Activated CD4-positive, alpha-beta T cell treated with anti-CD3 and anti-CD28 coated beads, Interleukin-2, amount 50 U/mL, for 48 hours (primary cell): ENCODE data around the gene REXO2.

Experiments used
- DNase-seq, 2 experiments: peaks; one replicate each; pipeline ENCODE4 v3.0.0-alpha.2; 2020

The REXO2 gene

DNA sequence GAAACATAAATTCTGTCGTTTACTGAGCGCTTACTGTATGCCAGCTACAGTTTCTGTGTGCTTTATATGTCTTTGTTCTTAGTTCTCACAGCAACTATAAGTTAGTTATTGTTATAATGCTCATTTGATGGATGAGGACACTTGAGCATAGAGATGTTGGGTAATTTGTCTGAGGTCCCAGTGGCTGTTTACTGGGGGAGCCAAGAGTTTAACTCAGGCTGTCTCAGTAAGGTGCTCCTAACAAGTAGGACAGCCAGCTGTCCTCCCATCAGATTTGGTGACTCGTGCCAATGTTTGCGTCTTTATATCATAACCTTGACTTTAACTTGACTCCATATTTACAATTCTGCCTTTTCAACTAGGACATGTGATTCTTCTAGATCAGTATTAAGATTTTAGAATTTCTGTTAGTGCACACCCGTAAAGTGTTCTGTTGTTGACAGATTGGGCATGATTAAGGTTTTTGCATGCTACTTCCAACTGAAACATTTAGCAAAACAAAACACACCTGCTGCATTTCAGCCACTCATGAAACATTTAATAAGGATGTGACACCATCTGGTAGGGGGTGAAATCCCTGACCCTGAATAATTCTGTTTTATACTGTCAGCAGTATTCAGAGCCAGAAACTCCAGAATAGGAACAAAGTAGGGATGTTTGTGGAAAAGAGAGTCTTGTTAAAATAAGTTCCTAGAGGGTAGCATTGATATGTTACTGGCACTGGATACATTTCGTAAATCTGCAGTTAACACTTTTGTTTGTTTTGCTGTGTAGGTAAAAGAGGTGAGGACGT, 1.9 kb downstream of the REXO2 start:
- no peak for DNase-seq

DNA sequence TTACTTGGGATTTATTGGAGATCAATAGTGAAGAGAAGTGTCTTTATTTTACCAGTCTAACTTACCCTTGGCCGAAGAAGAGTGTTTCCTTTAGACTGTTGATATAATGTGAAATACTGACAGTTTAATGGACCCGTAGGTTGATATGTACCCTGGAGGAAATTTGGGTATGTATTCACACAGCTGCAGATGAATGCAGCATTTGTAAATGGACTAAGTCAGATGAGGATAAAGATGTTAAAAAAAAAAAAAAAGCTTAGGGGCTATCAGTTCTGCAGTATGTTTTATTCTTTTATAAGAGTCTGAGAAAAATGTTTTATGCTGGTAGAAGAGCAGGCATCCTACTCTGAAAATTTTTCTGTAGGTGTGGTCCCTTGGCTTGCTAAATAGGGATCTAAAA, 2.7 kb downstream of the REXO2 start:
- no peak for DNase-seq

DNA sequence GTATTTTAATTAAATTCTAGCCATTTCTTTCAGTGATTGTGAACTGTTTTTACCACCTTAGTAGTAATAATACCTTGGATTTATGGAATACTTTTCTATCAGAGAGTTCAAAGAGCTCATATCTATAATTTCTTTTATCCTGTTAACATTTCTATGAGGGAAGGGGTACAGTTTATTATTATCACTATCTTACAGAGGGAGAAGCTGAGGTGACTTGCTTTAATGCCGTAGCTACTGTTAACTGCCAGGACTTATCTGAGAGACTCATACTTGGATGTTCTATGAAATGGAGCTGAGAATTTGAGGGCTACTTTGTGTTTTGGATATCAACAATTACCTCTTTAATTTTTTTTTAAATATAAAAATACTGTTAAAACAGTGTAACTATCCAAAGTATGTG, 3.3 kb downstream of the REXO2 start:
- no peak for DNase-seq

DNA sequence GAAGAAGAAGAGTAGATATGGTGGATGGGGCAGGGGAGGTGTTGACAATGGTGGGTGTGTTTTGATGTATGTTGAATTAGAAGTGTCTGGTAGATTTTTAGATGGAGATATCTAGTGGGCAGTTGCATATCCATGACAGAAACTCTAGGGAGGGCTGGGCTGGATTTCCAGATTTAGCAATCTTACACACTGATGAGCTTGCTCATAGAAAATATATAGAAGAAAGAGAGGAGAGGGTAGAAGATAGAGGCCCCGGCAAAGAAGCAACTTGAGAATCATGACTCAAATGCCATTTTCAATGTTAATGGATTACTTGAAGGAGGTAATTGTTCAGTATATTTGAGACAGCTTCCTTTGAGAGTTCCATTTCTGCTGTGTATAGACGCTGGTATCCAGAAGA, 8.2 kb downstream of the REXO2 start:
- no peak for DNase-seq

DNA sequence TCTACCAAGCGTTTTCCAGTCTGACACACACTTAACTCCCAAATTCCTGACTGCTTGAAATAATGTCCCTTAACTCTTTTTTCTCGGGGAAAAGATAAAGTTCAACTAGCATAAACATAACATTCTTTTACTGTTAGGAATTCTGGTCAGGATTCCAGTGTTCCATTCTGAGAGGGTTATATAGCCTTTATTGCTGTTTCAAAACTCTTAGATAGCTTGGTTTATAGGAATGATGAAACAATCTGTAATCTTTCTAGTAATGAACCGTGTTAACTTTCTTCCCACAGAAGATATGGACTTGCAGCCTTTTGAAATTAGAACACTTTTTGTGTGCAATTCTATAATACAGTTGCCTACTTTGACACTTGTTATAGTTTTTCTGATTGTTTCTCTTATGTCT, 8.6 kb downstream of the REXO2 start:
- no peak for DNase-seq

DNA sequence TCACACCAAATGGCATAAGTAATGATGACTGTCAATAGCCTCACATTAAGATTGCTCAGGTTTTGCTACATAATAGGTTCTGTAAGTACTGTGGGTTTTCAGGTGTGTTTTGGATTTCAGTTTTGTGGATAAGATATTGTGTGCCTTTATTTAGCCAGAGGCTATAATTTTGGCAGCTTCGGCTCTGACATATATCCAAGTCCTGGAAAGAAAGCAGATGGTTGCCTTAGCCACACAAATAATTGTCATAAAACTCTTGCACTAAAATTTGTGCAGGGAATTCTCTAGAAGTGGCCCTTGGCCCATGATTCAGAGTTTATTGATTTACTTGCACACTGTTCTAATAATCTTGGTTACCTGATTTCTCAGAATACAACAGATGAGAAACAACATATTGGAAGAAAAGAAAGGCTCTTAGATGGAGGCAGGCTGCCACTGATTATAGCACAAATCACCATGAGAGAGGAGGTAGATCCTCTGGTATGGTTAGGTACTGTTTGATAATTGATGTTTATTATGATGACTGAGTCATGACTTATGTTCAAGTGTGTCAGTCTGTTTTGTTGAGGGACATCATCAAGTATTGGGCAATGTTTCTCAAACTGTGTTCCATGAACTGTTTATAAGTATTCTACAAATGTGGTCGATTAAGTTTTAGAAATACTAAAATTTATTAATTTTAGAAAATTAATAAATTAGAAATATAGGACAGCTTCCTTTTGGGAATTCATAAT, 9.6 kb downstream of the REXO2 start:
- no peak for DNase-seq

DNA sequence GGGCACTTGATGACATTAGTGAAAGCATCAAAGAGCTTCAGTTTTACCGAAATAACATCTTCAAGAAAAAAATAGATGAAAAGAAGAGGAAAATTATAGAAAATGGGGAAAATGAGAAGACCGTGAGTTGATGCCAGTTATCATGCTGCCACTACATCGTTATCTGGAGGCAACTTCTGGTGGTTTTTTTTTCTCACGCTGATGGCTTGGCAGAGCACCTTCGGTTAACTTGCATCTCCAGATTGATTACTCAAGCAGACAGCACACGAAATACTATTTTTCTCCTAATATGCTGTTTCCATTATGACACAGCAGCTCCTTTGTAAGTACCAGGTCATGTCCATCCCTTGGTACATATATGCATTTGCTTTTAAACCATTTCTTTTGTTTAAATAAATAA, 10.6 kb downstream of the REXO2 start:
- no peak for DNase-seq

DNA sequence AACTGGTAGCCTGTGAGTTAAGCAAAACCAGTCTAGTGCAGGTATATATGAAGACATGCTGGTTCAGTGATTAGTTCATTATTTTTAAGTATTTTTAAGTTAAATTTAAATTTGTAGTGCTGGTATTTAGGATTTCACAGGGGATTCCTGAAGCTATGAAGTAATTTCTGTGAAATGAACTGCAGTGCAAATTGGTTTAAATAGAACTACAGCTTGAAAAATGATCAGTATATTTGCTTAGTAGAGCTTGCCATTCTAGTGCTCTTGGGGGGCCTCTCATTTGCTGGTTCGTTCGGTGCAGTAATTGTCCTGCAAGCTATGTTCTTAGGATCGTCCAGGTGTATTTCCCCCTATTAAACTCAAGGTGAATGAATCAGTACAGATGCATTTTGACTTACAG, 13.1 kb downstream of the REXO2 start:
- DNase-seq = no peak

DNA sequence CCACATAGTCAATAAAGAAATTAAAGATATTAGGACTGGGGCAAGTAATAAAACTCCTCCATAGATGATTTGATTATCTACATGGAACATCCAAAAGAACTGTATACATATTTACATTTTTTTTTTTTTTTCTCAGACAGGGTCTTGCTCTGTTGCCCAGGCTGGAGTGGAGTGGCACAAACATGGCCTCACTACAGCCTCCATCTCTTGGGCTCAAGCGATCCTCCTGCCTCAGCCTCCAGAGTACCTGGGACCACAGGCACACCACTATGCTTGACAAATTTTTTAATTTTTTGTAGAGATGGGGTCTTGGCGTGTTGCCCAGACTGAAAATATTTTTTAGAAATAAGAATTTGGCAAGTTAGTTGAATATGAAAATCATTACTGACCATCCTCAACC, 24.7 kb downstream of the REXO2 start:
- no peak for DNase-seq

DNA sequence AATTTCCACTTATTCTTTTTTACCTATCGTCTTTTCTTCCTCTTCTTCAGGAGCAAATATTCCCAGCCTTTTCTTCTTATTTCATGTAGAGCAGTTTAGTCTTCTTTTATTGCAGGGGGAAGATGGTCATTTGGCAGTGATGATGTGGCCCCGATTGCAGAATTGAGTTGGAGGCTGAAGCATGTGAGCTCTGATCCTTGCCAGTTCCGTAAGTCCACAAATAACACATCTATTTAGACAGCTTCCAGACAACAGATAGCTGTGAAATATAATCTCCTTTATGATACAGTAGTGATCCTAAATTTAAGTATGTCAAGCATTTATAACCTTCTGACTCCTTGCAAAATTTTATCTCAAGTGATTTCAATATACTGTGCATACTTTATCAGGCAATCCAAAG, 27.5 kb downstream of the REXO2 start:
- DNase-seq = no peak

DNA sequence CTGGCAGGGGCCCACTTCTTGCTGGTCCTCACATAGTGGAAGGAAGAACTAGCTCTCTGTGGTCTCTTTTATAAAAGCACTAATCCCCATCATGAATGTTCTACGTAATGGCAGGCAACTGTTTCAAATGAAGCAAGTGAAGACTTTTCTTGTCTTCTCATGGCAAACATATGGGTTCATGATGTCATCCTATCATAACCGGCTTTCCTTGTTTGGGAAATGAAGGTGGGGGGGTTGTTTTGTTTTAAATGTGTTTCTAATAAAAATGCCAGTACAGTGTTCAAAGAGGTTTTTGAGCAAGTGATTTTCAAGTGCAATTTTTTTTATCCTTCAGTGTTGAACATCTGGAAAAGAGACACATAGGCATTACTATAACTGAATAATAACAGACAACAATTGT, 33.4 kb downstream of the REXO2 start:
- no peak for DNase-seq

DNA sequence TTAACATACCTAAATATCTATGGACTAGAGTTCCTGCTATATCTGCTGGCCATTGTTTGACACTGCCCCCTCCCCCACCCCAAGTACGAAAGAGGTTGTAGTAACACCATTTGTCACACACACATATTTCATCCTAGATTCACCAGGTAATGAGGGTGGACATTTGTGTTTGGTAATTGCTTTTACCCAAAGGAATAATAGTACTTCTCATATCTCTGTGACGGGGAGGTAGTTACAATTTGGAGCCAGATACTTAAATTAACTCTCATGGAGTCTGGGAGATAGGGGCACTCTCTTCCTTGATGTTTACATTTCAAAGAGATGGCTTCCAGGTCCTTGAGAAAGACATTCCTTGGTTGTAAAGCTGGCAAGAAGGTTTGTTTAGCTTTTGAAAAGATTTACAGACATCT, 38.7 kb downstream of the REXO2 start:
- no peak for DNase-seq

DNA sequence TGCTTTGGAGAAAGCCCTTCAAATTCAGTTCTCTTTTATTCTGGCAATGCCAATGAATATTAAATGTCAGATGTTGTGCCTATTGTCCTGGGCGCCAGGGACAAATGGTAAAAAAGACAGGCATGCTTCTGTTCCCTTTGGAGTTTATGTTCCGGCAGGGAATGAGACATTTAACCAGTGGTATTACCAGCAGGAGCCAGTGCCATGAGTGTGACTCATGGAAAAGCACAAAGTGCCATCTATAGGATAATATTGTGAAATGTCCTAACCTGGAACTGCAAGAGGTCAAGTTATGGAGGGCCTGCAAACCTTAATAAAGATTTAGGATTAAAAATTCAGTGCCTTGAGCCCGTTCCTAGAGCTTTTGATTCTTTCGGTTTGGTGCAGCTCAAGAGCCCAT, 39.5 kb downstream of the REXO2 start:
- no peak for DNase-seq

DNA sequence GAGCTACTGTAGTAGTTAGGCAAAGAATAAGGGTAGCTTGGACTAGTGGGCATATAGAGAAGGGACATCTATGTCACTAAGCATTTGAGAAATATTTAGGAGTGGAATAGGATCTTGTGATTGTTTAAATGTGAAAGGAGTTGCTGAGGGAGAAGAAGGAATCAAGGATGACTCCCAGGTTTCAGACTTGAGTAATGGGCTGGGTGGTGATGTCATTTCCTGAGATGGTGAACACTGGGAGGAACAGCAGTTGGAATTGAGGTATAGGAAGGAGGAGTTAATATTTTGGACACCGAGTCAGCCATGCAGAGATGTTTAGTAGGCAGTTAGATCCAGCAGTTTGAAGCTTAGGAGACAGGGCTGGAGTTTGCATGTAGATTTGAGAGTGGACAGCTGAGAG, 40.1 kb downstream of the REXO2 start:
- no peak for DNase-seq

DNA sequence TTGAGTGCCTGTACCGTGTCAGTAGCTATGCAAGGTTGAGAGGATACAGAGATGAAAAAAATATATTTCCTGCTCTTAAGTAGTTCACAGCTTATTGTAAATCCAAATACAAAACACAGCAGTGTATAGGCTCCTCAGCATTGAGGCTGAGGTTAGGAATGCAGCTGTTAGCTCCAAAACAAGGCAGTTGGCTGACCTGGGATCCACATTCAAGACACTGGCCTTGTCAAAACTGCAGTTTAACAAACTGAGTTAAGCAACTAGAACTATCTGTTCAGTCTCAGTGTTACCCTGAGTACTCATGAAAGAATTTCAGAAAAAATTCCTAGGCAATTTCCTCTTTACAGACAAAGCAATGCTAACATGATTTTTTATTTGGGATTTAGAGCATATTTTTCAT, 42.8 kb downstream of the REXO2 start:
- no peak for DNase-seq

DNA sequence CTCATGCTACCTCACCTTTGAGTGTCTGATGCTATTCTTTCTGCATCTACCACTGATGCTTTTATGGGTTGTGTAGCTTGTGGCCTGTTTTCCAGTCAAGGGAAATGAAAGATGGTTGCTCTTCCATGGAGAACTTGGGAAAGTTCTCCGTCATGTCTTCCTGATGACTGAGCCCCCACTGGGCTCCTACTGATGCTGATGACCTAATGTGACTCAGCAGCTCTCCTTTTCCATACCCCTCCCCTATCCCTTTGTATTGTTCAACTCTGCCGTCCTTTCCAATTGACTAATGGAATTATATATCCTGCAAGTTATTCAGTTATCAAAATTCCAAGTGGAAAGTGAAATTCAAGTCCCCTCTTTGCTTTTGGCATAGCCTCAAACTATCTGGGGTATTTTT, 44.7 kb downstream of the REXO2 start:
- DNase-seq = no peak

DNA sequence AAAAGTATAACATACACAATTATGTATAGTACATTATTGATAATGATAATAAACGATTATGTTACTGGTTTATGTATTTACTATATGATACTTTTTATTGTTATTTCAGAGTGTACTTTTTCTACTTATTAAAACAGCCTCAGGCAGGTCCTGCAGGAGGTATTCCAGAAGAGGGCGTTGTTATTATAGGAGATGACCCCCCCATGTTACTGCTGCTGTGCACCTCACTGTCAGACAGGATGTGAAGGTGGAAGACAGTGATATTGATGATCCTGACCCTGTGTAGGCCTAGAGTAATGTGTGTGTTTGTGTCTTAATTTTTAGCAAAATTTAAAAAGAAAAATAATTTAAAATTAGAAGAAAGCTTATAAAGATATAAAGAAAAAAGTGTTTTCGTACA, 57.6 kb downstream of the REXO2 start:
- no peak for DNase-seq

DNA sequence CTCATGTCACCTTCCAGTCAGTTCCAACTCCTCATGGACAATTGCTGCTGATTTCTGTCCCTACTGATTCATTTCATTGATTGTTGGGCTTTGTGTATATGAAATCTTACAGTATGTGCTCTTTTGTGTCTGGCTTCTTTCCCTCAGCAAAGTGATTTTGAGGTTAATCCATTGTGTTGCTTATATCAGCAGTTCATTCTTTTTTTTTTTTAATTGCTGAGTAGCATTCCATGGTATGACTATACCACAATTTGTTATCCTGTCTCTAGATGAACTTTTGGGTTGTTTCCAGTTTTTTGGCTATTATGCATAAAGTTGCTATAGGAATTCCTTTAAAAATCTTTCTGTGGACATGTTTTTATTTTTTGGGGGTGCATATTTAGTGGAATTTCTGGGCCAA, 60.5 kb downstream of the REXO2 start:
- no peak for DNase-seq
